WTC11 (cell line): ENCODE data around the gene C10orf105. TPM values are rescaled to one million over a fixed set of nuclear protein-coding genes. Genes with fewer than 3 reads are reported as not detected.

ENCODE experiments used
- ATAC-seq: fragments of 200-7000 bp; cut with Tn5 transposase; 2 replicates; pipeline ENCODE4 v1.10.0; 2021; ENCODE audit warnings: mild to moderate bottlenecking, moderate library complexity
- CTCF ChIA-PET: fragments of 300-600 bp; sonication (Branson Sonifier 250); formaldehyde crosslinking; loops from one replicate; lab custom pipeline; 2021; ENCODE audit warnings: antibody characterized with exemption; lab: Charles Lee
- POLR2A ChIA-PET: fragments of 350-600 bp; sonication (Branson Sonifier 250); formaldehyde crosslinking; loops from one replicate; lab custom pipeline; 2021; ENCODE audit warnings: antibody characterized with exemption; lab: Charles Lee
- DNase-seq: peaks from one replicate; pipeline ENCODE4 v3.0.0; 2021; ENCODE audit warnings: low spot score
- H3K27ac Mint-ChIP-seq: 2 replicates; pipeline ENCODE4 v1.8.0; 2021; ENCODE audit warnings: mixed read lengths
- H3K27me3 Mint-ChIP-seq: 2 replicates; pipeline ENCODE4 v1.8.0; 2021; ENCODE audit warnings: low read depth, mild to moderate bottlenecking, moderate library complexity, mixed read lengths
- H3K36me3 Mint-ChIP-seq: 2 replicates; pipeline ENCODE4 v1.8.0; 2021; ENCODE audit warnings: mixed read lengths
- H3K4me1 Mint-ChIP-seq: 2 replicates; pipeline ENCODE4 v1.8.0; 2022; ENCODE audit warnings: mixed read lengths
- H3K4me3 Mint-ChIP-seq: 2 replicates; pipeline ENCODE4 v1.8.0; 2021; ENCODE audit warnings: mild to moderate bottlenecking, moderate library complexity, mixed read lengths
- H3K9me3 Mint-ChIP-seq: 2 replicates; pipeline ENCODE4 v1.8.0; 2021; ENCODE audit warnings: mixed read lengths
- CREB1 ChIP-seq: sonication (generic); formaldehyde crosslinking; IDR thresholded peaks from 2 replicates; pipeline ENCODE4 v1.8.0; 2023; ENCODE audit warnings: mild to moderate bottlenecking, missing genetic modification reagents
- E2F4 ChIP-seq: sonication (generic); formaldehyde crosslinking; IDR thresholded peaks from 2 replicates; pipeline ENCODE4 v1.8.1; 2022; ENCODE audit warnings: low read depth, mild to moderate bottlenecking, moderate library complexity, missing genetic modification reagents, borderline replicate concordance
- E2F5 ChIP-seq: sonication (generic); formaldehyde crosslinking; IDR thresholded peaks from 2 replicates; pipeline ENCODE4 v1.8.1; 2022; ENCODE audit warnings: mild to moderate bottlenecking, moderate library complexity, missing genetic modification reagents
- FOXP4 ChIP-seq: sonication (generic); formaldehyde crosslinking; IDR thresholded peaks from 2 replicates; pipeline ENCODE4 v1.8.0; 2022; ENCODE audit warnings: mild to moderate bottlenecking, missing genetic modification reagents
- HMGXB4 ChIP-seq: sonication (generic); formaldehyde crosslinking; IDR thresholded peaks from 2 replicates; pipeline ENCODE4 v1.8.1; 2023; ENCODE audit warnings: mild to moderate bottlenecking, moderate library complexity, missing genetic modification reagents
- MAX ChIP-seq: sonication (generic); formaldehyde crosslinking; IDR thresholded peaks from 2 replicates; pipeline ENCODE4 v1.8.0; 2022; ENCODE audit warnings: mild to moderate bottlenecking, missing genetic modification reagents
- NFATC4 ChIP-seq: fragments of 250-450 bp; sonication (Bioruptor Pico); IDR thresholded peaks from 2 replicates; pipeline ENCODE4 v1.9.0; 2021; ENCODE audit warnings: mild to moderate bottlenecking
- NFYB ChIP-seq: sonication (generic); formaldehyde crosslinking; conservative IDR thresholded peaks from 2 replicates; pipeline ENCODE4 v1.8.0; 2022; ENCODE audit warnings: low read depth, missing genetic modification reagents
- RELA ChIP-seq: sonication (generic); formaldehyde crosslinking; IDR thresholded peaks from 2 replicates; pipeline ENCODE4 v1.8.1; 2022; ENCODE audit warnings: missing genetic modification reagents, mild to moderate bottlenecking, borderline replicate concordance
- TCF7 ChIP-seq: sonication (generic); formaldehyde crosslinking; IDR thresholded peaks from 2 replicates; pipeline ENCODE4 v1.8.0; 2022; ENCODE audit warnings: mild to moderate bottlenecking, low read depth, missing genetic modification reagents, moderate library complexity
- ZNF219 ChIP-seq: sonication (generic); formaldehyde crosslinking; IDR thresholded peaks from 2 replicates; pipeline ENCODE4 v1.8.0; 2023; ENCODE audit warnings: missing genetic modification reagents, mild to moderate bottlenecking, borderline replicate concordance
- ZNF423 ChIP-seq: fragments of 250-450 bp; sonication (Bioruptor Pico); IDR thresholded peaks from 2 replicates; pipeline ENCODE4 v2.1.2; 2022; ENCODE audit warnings: mild to moderate bottlenecking, moderate library complexity
- ZNF532 ChIP-seq: fragments of 250-450 bp; sonication (Bioruptor Pico); IDR thresholded peaks from 2 replicates; pipeline ENCODE4 v1.9.0; 2021; ENCODE audit warnings: mild to moderate bottlenecking, borderline replicate concordance
- ZSCAN18 ChIP-seq: fragments of 250-450 bp; sonication (Bioruptor Pico); IDR thresholded peaks from 2 replicates; pipeline ENCODE4 v2.1.2; 2022; ENCODE audit warnings: mild to moderate bottlenecking, moderate library complexity
- total RNA-seq: library from RNA; stranded (reverse); gene quantifications from 3 replicates; pipeline ENCODE4 v1.2.3, GENCODE V29; 2021

Gene C10orf105
- total RNA-seq, 1 experiment from 2014 or later = 0.48 TPM

GRCh38 chr10:71754562-71754961, 35.0 kb upstream of the C10orf105 start (continued):
- TF ChIP-seq ZNF532 (CRISPR knock-in tag) = no peak
- no peak for TF ChIP-seq ZNF423 (CRISPR knock-in tag)
- TF ChIP-seq ZNF219 (CRISPR knock-in tag) = no peak
- no peak for TF ChIP-seq NFYB (CRISPR knock-in tag)
- TF ChIP-seq E2F4 = no peak
- TF ChIP-seq FOXP4 (CRISPR knock-in tag) = no peak
- TF ChIP-seq MAX (CRISPR knock-in tag) = no peak
- no peak for TF ChIP-seq NFATC4 (CRISPR knock-in tag)
- no peak for TF ChIP-seq CREB1 (CRISPR knock-in tag)
- TF ChIP-seq TCF7 (CRISPR knock-in tag) = no peak
- no peak for TF ChIP-seq HMGXB4 (CRISPR knock-in tag)
- no peak for TF ChIP-seq E2F5 (CRISPR knock-in tag)
- no peak for TF ChIP-seq ZSCAN18 (CRISPR knock-in tag)
- TF ChIP-seq, all 79 proteins: peak for 0

GRCh38 chr10:71753960-71754505, 34.5 kb upstream of the C10orf105 start:
- H3K4me1 Mint-ChIP-seq = peaks cover 21% of the 10 kb centered on the region
- TF ChIP-seq RELA = no peak
- no peaks in the 10 kb centered on the region for H3K27me3 Mint-ChIP-seq
- ATAC-seq = no peak
- H3K4me3 Mint-ChIP-seq = no peak overlapping the region
- H3K9me3 Mint-ChIP-seq = no peaks in the 10 kb centered on the region
- POLR2A ChIA-PET = no interaction called here
- no peak for DNase-seq
- CTCF ChIA-PET = interaction anchor here (1.3 kb wide), 1 partner anchor 7 kb away, joined by 4 read pairs; no protein-coding TSS in a partner anchor
- H3K27ac Mint-ChIP-seq = no peak overlapping the region
- no peaks in the 10 kb centered on the region for H3K36me3 Mint-ChIP-seq
